ENCODE results near the gene DEPDC5. TPM values are rescaled to one million over a fixed set of nuclear protein-coding genes. Genes with fewer than 3 reads are reported as not detected.

The DEPDC5 gene
- total and polyA plus RNA-seq, 2 of the 8 experiments (the other 6 are each of a cell fraction or from before 2014, with no cell fraction given) = 18.3 to 26.5 TPM

DNA sequence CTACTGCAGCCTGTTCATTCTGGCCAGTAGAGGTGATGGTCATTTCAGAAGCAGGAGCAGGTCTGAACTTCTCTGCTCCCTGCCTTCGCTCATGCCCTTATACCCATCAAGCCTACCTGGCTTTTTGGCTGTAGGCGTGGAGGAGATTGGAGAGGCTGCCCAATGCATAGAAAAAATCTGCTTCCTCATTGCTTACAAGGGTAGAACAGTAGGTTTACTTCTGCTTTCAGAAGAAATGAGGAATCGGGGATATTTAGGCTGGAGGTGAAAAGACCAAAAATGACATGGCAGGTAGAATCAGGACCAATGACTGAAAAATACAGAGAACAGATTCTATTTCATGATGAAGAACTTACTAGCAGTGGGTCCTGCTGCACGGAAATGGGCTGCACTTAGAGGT is 117.7 kb downstream of the DEPDC5 start:
- H3K4me2 ChIP-seq (ENCODE audit: insufficient read depth in 1 of 2, low read depth in 2 of 2, low read length in 2 of 2) = no peak overlapping the region
- no peaks in the 10 kb centered on the region for H3K23me2 ChIP-seq (ENCODE audit: low read depth, low read length)
- WGBS, 2 experiments (ENCODE audit: extremely low coverage in 1 of 2, insufficient coverage in 1 of 2, insufficient read length in 1 of 2, insufficient replicate concordance in 2 of 2, low coverage in 1 of 2, low lambda C conversion rate in 2 of 2, missing lambda C conversion rate in 1 of 2) = 94% methylated on average over 4 of the region's 4 CpGs; no CpG with 5 or more reads in 1 of the 2 experiments
- no peak overlapping the region for H4K8ac ChIP-seq (ENCODE audit: extremely low read depth, insufficient read depth, low read length)
- H2AK5ac ChIP-seq (ENCODE audit: low read depth, low read length) = no peak overlapping the region
- H3K27ac ChIP-seq (ENCODE audit: low read depth, low read length) = no peak overlapping the region
- 0 out of 8 replicates have a peak, but pooled peaks cover 0 to 4% (median 2%) of the 10 kb centered on the region in 4 experiments for H3K36me3 ChIP-seq (ENCODE audit: control insufficient read depth in 2 of 4, insufficient read depth in 4 of 4, low read length in 3 of 4)
- no peak overlapping the region for H3K9ac ChIP-seq (replicated peaks in 1 of 4; ENCODE audit: extremely low read depth in 1 of 4, low read depth in 3 of 4, low read length in 3 of 4)
- H3K9me3 ChIP-seq (ENCODE audit: insufficient read depth in 2 of 2, low read depth in 1 of 2, low read length in 1 of 2) = no peaks in the 10 kb centered on the region
- no peak overlapping the region for H3K18ac ChIP-seq (ENCODE audit: extremely low read depth, low read length)
- no peak overlapping the region for H3K4me3 ChIP-seq (ENCODE audit: extremely low read depth in 1 of 4, insufficient read depth in 2 of 4, low read depth in 3 of 4, low read length in 4 of 4)
- no peak overlapping the region for H3K4ac ChIP-seq (replicated peaks; ENCODE audit: insufficient read length, low read depth, low read length)
- DNase-seq (ENCODE audit: low read depth in 1 of 2, low spot score in 2 of 2) (no peak), FAIRE-seq (no peak)
- H3K4me1 ChIP-seq (replicated peaks in 1 of 4; ENCODE audit: control insufficient read depth in 3 of 4, insufficient read depth in 4 of 4, low read length in 3 of 4) = peaks cover 0 to 7% (median 5%) of the 10 kb centered on the region in 4 experiments; a peak in 3 of 7 replicates
- no peak overlapping the region for H2BK15ac ChIP-seq (ENCODE audit: low read length)
- H3K56ac ChIP-seq (replicated peaks; ENCODE audit: insufficient read length, low read depth, low read length) = no peak overlapping the region
- H3K79me1 ChIP-seq (ENCODE audit: low read depth, low read length) = no peaks in the 10 kb centered on the region
- H4K91ac ChIP-seq (replicated peaks; ENCODE audit: insufficient read length, low read length) = no peak overlapping the region
- H4K5ac ChIP-seq (ENCODE audit: insufficient read length, low read depth, low read length) = no peak overlapping the region
- TF ChIP-seq EP300 (IDR thresholded peaks at IDR 0.05; ENCODE audit: borderline replicate concordance in 1 of 2, low read depth in 2 of 2, low read length in 2 of 2) (no peak), EZH2 (IDR thresholded peaks at IDR 0.05; ENCODE audit: low read depth, low read length, severe bottlenecking) (no peak), SP2 (IDR thresholded peaks at IDR 0.05; ENCODE audit: low read length) (no peak), RAD21 (IDR thresholded peaks at IDR 0.05 in 1 of 2, conservative IDR thresholded peaks at IDR 0.05 in 1 of 2; ENCODE audit: low read depth in 2 of 2, low read length in 2 of 2) (no peak), EGR1 (IDR thresholded peaks at IDR 0.05; ENCODE audit: borderline replicate concordance, low read depth, low read length) (no peak), SUZ12 (IDR thresholded peaks at IDR 0.05; ENCODE audit: low read length) (no peak), POU5F1 (IDR thresholded peaks at IDR 0.05; ENCODE audit: low read depth, low read length) (no peak), RNF2 (IDR thresholded peaks at IDR 0.05; ENCODE audit: borderline replicate concordance, low read depth, low read length, missing control alignments, poor library complexity, severe bottlenecking) (no peak), POLR2AphosphoS5 (IDR thresholded peaks at IDR 0.05; ENCODE audit: low read depth, low read length) (no peak), BACH1 (IDR thresholded peaks at IDR 0.05; ENCODE audit: low read length) (no peak)
- TF ChIP-seq, protein P1, sequence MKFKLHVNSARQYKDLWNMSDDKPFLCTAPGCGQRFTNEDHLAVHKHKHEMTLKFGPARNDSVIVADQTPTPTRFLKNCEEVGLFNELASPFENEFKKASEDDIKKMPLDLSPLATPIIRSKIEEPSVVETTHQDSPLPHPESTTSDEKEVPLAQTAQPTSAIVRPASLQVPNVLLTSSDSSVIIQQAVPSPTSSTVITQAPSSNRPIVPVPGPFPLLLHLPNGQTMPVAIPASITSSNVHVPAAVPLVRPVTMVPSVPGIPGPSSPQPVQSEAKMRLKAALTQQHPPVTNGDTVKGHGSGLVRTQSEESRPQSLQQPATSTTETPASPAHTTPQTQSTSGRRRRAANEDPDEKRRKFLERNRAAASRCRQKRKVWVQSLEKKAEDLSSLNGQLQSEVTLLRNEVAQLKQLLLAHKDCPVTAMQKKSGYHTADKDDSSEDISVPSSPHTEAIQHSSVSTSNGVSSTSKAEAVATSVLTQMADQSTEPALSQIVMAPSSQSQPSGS (IDR thresholded peaks at IDR 0.05; ENCODE audit: low read length) = no peak
- no peak overlapping the region for H2BK12ac ChIP-seq (ENCODE audit: low read depth, low read length)
- H3K27me3 ChIP-seq (replicated peaks in 1 of 4; ENCODE audit: control insufficient read depth in 3 of 4, extremely low read depth in 1 of 4, insufficient read depth in 3 of 4, low read length in 3 of 4) = no peaks in the 10 kb centered on the region
- H3K14ac ChIP-seq (ENCODE audit: insufficient read length) = no peak overlapping the region
- no peak overlapping the region for H3K23ac ChIP-seq (ENCODE audit: insufficient read length)
- no peak overlapping the region for H2BK20ac ChIP-seq (ENCODE audit: low read length)
- H4K20me1 ChIP-seq (replicated peaks in 1 of 2; ENCODE audit: control insufficient read depth in 1 of 2, insufficient read depth in 2 of 2, low read length in 2 of 2) = no peaks in the 10 kb centered on the region
- H2AFZ ChIP-seq (ENCODE audit: low read length) = no peak overlapping the region
- H2BK5ac ChIP-seq (ENCODE audit: low read depth, low read length) = no peak overlapping the region
- ChIA-PET CTCF (ENCODE audit: partially characterized antibody) (interaction anchor here (1.2 to 2.6 kb wide), 13 partner anchors 9 to 161 kb away, joined by 3 to 9 read pairs (median 5); no protein-coding TSS in a partner anchor), POLR2A (ENCODE audit: partially characterized antibody) (no interaction called here)
- no peak overlapping the region for H2BK120ac ChIP-seq (replicated peaks; ENCODE audit: low read depth, low read length)
- no peaks in the 10 kb centered on the region for H3K79me2 ChIP-seq (ENCODE audit: control insufficient read depth in 1 of 2, insufficient read depth in 2 of 2, low read length in 2 of 2)
